Choroid plexus epithelial cell (primary cell): ENCODE results near the gene SCRN2.

ENCODE experiments used
- DNase-seq: peaks from one replicate; pipeline ENCODE4 v3.0.0-alpha.2; 2010; ENCODE audit warnings: low read depth
- H3K4me3 ChIP-seq: 2 replicates; pipeline ENCODE4 v1.5.1; 2011; ENCODE audit warnings: low read depth, mild to moderate bottlenecking, control low read depth, low read length, moderate library complexity
- CTCF ChIP-seq: conservative IDR thresholded peaks from 2 replicates; pipeline ENCODE4 v1.5.1; 2011; ENCODE audit warnings: low read depth, mild to moderate bottlenecking, control low read depth, inconsistent platforms, low read length, moderate library complexity

Gene SCRN2

GRCh38 chr17:47869114-47869513 is 28.0 kb upstream of the SCRN2 start:
- no peak for TF ChIP-seq CTCF
- H3K4me3 ChIP-seq: no peak overlapping the region
- DNase-seq: no peak

GRCh38 chr17:47867813-47868533 is 26.9 kb upstream of the SCRN2 start:
- H3K4me3 ChIP-seq: no peak overlapping the region
- no peak for TF ChIP-seq CTCF
- no peak for DNase-seq

GRCh38 chr17:47866941-47867340 is 25.9 kb upstream of the SCRN2 start:
- no peak for TF ChIP-seq CTCF
- DNase-seq: no peak
- H3K4me3 ChIP-seq: no peak overlapping the region

GRCh38 chr17:47864791-47865216 is 23.7 kb upstream of the SCRN2 start:
- DNase-seq: no peak
- H3K4me3 ChIP-seq: no peak overlapping the region
- TF ChIP-seq CTCF: no peak

- no peak overlapping the region for H3K4me3 ChIP-seq
- TF ChIP-seq CTCF: no peak
- DNase-seq: peak; percentile 62
Observed at GRCh38 chr17:47862621-47863440, 21.8 kb upstream of the SCRN2 start.

GRCh38 chr17:47860386-47860785 is 19.3 kb upstream of the SCRN2 start:
- DNase-seq: no peak
- H3K4me3 ChIP-seq: no peak overlapping the region
- TF ChIP-seq CTCF: no peak
